OCI-M1 (cell line): Measurements from ENCODE around the gene ZNF117.
"Not testable (repeated sequence)": the region's sequence is repeated elsewhere in the genome, so short reads cannot be mapped to it uniquely, and the experiment has no call there.

ENCODE experiments used
- DNase-seq: peaks from one replicate; lab custom pipeline; 2025; lab: John Stamatoyannopoulos, UW

Gene ZNF117

GRCh38 chr7:64996305-64996704 lies 5.5 kb upstream of the ZNF117 start:
- DNase-seq, result no peak

DNA sequence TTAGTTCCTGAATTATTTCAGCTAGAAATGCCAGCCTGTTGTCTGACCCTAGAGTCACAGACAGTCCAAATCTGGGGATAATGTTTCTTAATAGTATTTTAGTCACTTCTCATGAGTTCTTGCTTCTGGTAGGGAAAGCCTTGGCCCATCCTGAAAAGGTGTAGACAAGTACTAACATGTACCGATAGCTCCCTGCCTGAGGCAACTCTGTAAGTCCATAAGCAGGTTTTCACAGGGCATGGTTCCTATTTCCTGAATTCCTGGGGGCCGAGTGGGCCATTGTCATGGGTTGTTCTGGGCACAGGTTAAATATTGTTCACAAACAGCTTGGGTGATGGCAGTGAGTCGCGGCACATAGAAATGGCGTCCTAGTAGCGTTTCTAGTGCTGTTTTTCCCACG lies 3.1 kb upstream of the ZNF117 start:
- DNase-seq, result no peak

DNA sequence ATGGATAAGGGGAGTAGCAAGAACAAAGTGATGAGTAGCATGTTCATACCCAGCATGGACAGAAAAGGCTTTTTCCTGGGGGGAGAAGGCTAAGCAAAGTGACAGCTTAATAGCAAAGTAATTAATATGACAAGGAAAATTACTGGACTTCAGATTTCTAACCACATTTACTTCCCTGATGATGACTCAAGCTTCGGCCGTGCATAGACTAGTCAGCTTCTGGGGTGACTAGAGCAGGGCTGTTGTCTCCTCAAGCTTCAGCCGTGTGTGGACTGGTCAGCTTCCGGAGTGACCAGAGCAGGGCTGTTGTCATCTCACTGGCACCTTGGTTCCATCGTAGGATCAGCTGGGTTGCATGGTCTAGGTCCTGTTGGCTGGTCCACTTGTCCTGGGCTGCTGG lies 2.1 kb upstream of the ZNF117 start:
- DNase-seq, result no peak

DNA sequence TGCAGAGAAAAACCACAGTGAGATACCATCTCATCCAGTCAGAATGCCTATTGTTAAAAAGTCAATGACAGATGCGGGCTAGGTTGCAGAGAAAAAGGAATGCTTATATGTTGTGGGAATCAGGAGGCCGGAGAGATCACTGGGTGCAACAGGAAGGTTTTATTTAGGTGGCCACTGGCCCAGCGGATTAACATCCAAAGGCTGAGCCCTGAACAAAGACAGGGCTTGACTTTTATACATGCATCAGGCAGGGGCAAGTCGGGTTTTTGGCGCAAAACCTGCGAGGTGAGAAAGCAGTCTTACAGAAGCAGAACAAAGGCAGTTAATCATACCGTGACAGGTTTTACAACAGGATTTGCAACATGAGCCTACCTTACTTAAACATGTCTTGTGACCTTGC lies 620 bp downstream of the ZNF117 start:
- peak; percentile 36 for DNase-seq

DNA sequence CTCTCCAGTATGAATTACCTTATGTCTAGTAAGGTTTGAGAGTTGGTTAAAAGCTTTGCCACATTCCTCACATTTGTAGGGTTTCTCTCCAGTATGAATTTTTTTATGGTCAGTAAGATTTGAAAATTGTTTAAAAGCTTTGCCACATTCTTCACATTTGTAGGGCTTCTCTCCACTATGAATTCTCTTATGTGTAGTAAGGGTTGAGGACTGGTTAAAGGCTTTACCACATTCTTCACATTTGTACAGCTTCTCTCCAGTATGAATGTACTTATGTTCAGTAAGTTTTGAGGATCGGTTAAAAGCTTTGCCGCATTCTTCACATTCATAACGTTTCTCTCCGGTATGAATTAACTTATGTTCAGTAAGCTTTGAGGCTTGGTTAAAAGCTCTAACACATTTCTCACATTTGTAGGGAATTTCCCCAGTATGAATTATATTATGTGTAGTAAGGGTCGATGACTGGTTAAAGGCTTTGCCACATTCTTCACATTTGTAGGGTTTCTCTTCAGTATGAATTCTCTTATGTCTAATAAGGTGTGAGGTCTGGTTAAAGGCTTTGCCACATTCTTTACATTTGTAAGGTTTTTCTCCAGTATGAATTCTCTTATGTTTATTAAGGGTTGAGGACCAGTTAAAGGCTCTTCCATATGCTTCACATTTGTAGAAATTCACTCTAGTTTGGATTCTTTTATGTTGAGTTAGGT lies 12.2 kb downstream of the ZNF117 start:
- DNase-seq, result peak; percentile 35

DNA sequence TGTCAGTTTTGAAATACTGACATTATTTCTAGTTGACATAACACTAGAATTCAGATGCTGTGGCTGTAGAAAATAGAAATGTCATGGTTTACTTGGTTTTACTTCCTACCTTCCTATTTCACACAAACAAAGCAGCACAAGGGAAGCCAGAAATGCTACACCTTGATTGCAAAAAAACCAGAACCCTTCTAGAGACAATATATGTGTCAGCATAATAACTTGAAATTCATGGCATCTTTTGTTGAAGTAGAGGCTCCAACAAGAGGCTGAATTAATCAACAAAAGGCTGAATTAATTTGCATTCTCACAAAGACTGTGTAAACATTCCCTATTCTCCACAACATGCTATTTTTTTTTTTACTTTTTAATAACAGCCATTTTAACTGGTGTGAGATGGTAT lies 25.2 kb downstream of the ZNF117 start:
- no peak for DNase-seq

DNA sequence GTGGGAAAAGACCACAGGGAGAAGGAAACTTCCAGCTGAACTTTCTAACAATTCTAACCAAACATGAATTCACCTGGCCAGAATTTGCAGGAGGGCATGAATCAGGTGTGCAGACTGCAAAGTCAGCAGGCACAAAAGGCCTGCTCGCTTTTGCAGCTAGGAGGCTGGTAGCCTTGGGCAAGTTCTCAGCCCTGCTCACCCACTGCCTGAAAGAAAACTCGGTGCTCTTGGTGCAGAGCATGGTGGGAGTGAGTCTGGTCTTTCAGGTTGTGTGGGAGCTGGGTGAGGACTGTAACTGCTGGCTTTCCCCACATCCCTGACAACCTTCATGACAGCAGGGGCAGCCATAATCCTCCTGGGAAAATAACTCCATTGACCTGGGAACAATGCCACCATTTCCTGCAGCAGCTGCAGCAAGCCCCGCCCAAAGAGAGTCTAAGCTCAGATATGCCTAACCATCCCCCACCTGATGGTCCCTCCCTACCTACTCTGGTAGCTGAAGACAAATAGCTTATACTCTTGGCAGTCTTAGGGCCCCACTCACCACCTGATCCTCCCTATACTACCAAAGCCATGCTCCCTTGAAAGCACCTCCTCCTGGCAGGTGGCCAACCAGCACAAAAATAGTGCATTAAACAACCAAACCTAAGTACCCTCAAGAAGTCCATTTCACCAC lies 31.6 kb downstream of the ZNF117 start:
- no peak for DNase-seq

GRCh38 chr7:64951250-64951848 lies 39.5 kb downstream of the ZNF117 start:
- peak; percentile 88 for DNase-seq

GRCh38 chr7:64950673-64951072 lies 40.2 kb downstream of the ZNF117 start:
- not testable (repeated sequence) for DNase-seq

GRCh38 chr7:64948774-64949173 lies 42.1 kb downstream of the ZNF117 start:
- DNase-seq, result not testable (repeated sequence)

DNA sequence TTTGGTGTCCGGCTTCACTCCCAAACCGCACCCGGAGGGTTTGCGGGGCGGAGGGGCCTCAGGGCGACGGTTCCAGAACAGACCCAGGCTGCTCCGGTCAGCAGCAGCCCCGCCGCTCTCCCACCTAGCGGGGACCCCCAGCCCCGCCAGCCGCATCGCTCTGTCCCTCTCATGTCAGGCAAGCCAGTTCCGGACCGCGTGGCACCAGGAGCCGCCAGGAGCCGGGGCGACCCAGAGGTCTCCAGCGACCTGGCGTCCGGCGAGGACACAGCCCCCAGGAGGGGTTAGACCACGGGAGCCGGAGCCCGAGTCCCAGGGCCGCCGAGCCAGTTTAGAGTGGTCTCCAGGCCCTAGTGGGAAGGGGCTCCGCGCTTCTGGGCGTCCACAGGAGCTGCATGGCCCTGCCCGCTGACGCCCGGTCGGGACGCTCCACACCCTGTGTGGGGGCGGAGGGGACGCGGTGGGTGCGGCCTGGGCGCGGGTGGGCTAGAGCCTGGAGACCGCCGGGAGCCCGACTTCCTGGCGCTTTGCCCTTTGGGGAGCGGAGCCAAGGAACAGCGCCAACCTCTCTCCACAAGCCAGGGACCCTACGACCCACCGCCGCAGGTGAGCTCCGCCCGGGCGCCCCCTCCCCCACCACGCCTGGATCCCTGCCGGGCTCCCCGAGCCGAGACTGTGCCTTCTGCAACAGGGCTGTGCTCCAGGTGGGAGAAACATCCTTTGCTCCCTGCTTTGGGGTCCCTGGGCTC lies 43.4 kb downstream of the ZNF117 start:
- no peak for DNase-seq

DNA sequence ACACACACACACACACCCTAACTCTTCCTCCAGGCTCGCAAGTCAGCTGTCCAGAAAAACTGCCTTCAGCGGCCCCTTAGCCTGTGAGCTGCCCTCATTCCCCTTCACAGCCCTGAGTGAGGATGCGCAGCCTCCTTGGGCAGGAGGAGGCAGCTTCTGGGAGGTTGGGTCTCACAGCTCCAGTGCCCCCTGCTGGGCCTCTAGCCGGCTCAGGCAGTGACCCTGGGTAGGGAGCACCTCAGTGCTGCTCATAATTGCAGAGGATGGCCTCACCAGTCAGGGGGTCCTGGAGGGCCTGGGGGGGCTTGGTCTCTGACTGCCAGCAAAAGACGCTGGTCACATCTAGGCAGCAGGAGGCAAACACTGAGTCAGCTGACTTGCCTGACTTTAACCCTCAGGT lies 44.1 kb downstream of the ZNF117 start:
- DNase-seq, result peak; percentile 46

- peak; percentile 80 for DNase-seq
Observed at GRCh38 chr7:64945503-64946175, 45.2 kb downstream of the ZNF117 start.

DNA sequence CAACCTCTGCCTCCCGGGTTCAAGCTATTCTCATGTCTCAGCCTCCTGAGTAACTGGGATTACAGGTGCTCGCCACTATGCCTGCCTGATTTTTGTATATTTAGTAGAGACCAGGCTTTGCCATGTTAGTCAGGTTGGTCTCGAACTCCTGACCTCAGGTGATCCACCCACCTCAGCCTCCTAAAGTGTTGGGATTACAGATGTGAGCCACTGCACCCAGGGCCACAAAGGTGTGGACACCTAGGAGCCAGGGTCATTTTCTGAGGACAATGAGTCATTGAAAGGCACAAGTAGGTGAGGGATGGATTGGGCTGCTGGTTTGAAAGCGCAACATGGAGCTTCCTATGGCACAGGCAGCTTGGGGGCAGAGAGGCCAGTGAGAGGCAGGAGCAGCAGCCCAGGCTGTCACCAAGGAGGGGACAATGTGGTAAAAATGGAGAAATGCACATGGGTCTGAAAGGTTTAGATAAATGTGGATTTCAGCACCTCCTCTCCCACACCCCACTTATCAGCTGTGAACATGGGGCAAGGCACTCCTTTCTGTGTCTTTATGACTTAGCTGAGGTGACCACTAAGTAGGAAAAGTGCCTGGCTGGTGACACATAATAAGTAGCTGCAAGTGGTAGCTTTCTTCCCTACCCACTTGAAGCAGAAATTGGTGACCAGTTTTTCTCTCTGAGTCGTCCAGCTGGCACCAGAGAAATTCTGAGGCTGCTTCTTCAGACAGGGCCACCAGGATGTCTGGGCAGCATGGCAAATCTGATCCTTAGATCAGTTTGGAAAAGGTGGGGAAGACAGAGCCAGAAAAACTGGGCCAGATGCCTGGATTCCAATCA lies 46.0 kb downstream of the ZNF117 start:
- DNase-seq, result peak; percentile 98

DNA sequence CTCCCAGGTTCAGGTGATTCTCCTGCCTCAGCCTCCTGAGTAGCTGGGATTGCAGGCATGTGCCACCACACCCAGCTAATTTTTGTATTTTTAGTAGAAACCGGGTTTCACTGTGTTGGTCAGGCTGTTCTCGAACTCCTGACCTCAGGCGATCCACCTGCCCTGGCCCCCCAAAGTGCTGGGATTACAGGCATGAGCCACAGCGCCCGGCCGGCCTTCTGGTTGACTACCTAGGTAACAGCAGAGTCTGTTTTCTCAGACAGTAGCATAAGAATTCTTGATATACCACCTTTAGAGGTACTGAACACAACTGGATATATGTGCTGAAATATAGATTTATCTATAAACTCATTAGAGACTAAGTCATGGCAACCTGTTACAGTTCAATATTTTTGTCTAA lies 50.8 kb downstream of the ZNF117 start:
- not testable (repeated sequence) for DNase-seq

DNA sequence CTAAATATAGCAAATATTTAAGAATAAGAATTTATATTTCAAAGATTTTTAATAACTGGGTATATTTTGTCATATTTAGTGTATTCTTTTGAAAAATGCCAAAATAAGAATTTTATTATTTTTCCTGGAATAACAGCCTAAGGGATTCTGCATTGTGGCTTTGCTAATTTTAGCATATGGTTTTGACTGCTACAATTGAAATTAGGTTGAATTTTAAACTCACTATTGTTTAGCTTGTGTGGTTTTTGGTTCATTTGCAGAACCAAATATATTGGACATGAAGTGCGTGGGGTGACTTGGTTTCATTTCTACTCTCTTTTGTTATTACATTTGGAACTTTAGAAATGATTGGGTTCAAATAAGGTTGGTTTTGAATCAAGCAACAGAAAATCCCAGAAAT lies 52.3 kb downstream of the ZNF117 start:
- no peak for DNase-seq

- no peak for DNase-seq
Observed at GRCh38 chr7:64934478-64934877, 56.4 kb downstream of the ZNF117 start.

DNA sequence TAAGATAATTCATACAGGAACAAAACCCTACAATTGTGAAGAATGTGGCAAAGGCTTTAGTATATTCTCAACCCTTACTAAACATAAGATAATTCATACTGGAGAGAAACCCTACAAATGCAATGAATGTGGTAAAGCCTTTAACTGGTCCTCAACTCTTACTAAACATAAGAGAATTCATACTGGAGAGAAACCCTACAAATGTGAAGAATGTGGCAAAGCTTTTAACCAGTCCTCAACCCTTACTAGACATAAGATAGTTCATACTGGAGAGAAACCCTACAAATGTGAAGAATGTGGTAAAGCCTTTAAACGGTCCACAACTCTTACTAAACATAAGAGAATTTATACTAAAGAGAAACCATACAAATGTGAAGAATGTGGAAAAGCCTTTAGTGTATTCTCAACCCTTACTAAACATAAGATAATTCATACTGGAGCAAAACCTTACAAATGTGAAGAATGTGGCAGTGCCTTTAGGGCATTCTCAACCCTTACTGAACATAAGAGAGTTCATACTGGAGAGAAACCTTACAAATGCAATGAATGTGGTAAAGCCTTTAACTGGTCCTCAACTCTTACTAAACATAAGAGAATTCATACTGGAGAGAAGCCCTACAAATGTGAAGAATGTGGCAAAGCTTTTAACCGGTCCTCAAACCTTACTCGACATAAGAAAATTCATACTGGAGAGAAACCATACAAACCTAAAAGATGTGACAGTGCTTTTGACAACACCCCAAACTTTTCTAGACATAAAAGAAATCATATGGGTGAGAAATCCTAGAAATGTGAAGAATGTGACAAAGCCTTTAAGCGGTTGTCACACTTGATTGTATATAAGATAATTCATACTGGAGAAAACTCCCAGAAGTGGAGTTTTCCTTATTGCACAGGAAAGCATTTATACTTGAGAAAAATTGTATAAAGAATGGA lies 62.3 kb downstream of the ZNF117 start:
- DNase-seq, result not testable (repeated sequence)
